GM10266 (cell line): ENCODE measurements around the gene PCCA.
"Not testable (repeated sequence)": the region's sequence is repeated elsewhere in the genome, so short reads cannot be mapped to it uniquely, and the experiment has no call there.

ENCODE experiments used
- DNase-seq: peaks from one replicate; pipeline ENCODE4 v3.0.0; 2012; ENCODE audit errors: extremely low spot score
- CTCF ChIP-seq: IDR thresholded peaks from 2 replicates; pipeline ENCODE4 v1.5.1; 2012; ENCODE audit warnings: mild to moderate bottlenecking, low read depth; ENCODE audit not compliant: control insufficient read depth, insufficient read depth; ENCODE audit errors: missing control alignments

Gene PCCA

GRCh38 chr13:100098445-100099116 is 9.7 kb downstream of the PCCA start:
- no peak for TF ChIP-seq CTCF
- DNase-seq: no peak

- not testable (repeated sequence) for DNase-seq
Measured at GRCh38 chr13:100099117-100099445, 10.2 kb downstream of the PCCA start.

GRCh38 chr13:100100115-100100879 is 11.4 kb downstream of the PCCA start:
- TF ChIP-seq CTCF: no peak
- DNase-seq: no peak

- TF ChIP-seq CTCF: no peak
- no peak for DNase-seq
Measured at GRCh38 chr13:100102042-100102441, 13.1 kb downstream of the PCCA start.

- no peak for TF ChIP-seq CTCF
- DNase-seq: no peak
Measured at GRCh38 chr13:100106005-100106404, 17.1 kb downstream of the PCCA start.

GRCh38 chr13:100106705-100107104 is 17.8 kb downstream of the PCCA start:
- no peak for TF ChIP-seq CTCF
- DNase-seq: no peak

- no peak for DNase-seq
- TF ChIP-seq CTCF: no peak
Measured at GRCh38 chr13:100108913-100109507, 20.1 kb downstream of the PCCA start.
